Hematopoietic multipotent progenitor cell treated with erythropoietin and hydrocortisone succinate and interleukin-3 and kit ligand, for 8 days (in vitro differentiated cells): ENCODE results near the gene CPLX1.
"Not testable (repeated sequence)": the region's sequence is repeated elsewhere in the genome, so short reads cannot be mapped to it uniquely, and the experiment has no call there.

Experiments
- DNase-seq: peaks from one replicate; pipeline ENCODE4 v3.0.0-alpha.2; 2015

Gene CPLX1

GRCh38 chr4:751676-752075 lies 74.3 kb downstream of the CPLX1 start:
- no peak for DNase-seq

- DNase-seq = no peak
Measured at GRCh38 chr4:749698-750666, 75.9 kb downstream of the CPLX1 start.

- DNase-seq = no peak
Measured at GRCh38 chr4:748461-748860, 77.5 kb downstream of the CPLX1 start.

- DNase-seq = no peak
Measured at GRCh38 chr4:747546-748170, 78.3 kb downstream of the CPLX1 start.

GRCh38 chr4:744212-744841 lies 81.6 kb downstream of the CPLX1 start:
- DNase-seq = no peak

GRCh38 chr4:743463-744211 lies 82.3 kb downstream of the CPLX1 start:
- no peak for DNase-seq

- DNase-seq = peak; percentile 67
Measured at GRCh38 chr4:742742-743311, 83.1 kb downstream of the CPLX1 start.

GRCh38 chr4:742096-742741 lies 83.7 kb downstream of the CPLX1 start:
- no peak for DNase-seq

- DNase-seq = no peak
Measured at GRCh38 chr4:740656-741282, 85.2 kb downstream of the CPLX1 start.

GRCh38 chr4:740011-740410 lies 85.9 kb downstream of the CPLX1 start:
- no peak for DNase-seq

- no peak for DNase-seq
Measured at GRCh38 chr4:739569-739968, 86.4 kb downstream of the CPLX1 start.

GRCh38 chr4:738781-739280 lies 87.1 kb downstream of the CPLX1 start:
- peak; percentile 42 for DNase-seq

GRCh38 chr4:736561-736960 lies 89.4 kb downstream of the CPLX1 start:
- not testable (repeated sequence) for DNase-seq

GRCh38 chr4:735583-735982 lies 90.3 kb downstream of the CPLX1 start:
- no peak for DNase-seq
